Kidney epithelial cell (primary cell): ENCODE results near the gene MRPL42. TPM values are rescaled to one million over a fixed set of nuclear protein-coding genes. Genes with fewer than 3 reads are reported as not detected.

ENCODE experiments used
- DNase-seq: peaks from one replicate; pipeline ENCODE4 v3.0.0-alpha.2; 2010; ENCODE audit warnings: low read depth
- H3K27me3 ChIP-seq: 2 replicates; pipeline ENCODE4 v1.6.0; 2011; ENCODE audit warnings: low read length; ENCODE audit not compliant: control insufficient read depth, insufficient read depth
- H3K36me3 ChIP-seq: 2 replicates; pipeline ENCODE4 v1.5.1; 2011; ENCODE audit warnings: low read length; ENCODE audit not compliant: control insufficient read depth, insufficient read depth
- H3K4me3 ChIP-seq: 2 replicates; pipeline ENCODE4 v1.5.1; 2011; ENCODE audit warnings: low read depth, mild to moderate bottlenecking, control low read depth, low read length
- CTCF ChIP-seq: IDR thresholded peaks from 2 replicates; pipeline ENCODE4 v1.5.1; 2011; ENCODE audit warnings: mild to moderate bottlenecking, moderate library complexity, low read length, control low read depth, inconsistent platforms; ENCODE audit not compliant: insufficient read depth, poor library complexity, severe bottlenecking
- total RNA-seq: library from RNA; depleted of rRNA; stranded (reverse); fragments of >200 nt; gene quantifications from 2 replicates; pipeline ENCODE4 v1.2.3, GENCODE V29; 2015

The MRPL42 gene
- total RNA-seq, 1 donor from 2014 or later: 95.1 TPM

DNA sequence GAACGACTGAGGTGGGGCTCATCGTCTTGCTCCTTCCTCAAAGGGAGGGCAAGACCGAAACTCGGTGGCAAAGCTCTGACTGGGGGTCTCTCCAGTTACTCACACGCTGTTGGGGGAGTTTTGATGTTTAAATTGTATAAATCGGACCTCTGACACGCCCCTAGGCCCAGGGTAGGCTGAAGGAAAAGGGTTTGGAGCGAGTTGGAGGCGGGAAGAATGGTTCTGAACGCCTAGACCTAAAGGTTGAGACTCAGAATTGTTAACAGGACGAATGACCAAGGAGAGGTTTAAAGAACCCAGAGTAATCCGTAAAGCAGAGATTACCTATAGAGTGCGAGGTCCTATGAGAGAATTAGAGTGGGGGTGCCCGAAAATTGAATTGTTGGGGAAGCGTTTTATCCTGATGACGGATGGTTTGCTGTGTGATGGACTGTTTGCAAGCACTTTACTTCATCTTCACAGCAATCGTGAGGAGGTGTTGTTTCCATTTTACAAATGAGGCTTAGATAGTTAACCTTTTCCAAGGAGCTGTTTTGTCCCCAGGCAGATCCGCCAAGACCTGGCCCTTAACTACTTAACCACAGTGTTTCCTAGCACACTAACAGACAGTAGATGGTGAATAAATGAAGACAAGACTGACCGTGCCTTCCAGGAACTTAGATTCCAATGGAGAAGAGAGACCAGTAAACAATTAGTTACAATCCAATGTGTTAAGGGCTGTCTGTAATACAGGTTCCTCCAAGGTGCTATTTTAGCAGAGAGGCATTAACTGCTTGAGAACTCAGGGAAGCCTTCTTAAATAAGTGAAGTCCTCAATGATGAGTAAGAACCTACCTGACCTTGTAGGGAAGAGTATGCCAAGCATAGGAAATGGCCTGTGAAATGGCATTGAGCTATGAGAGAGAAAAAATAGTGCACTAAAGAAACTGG lies 24.6 kb upstream of the MRPL42 start:
- Histone ChIP-seq H3K4me3 (peak overlapping the region; percentile 76), H3K27me3 (no peaks in the 10 kb centered on the region), H3K36me3 (no peaks in the 10 kb centered on the region)
- DNase-seq: no peak
- no peak for TF ChIP-seq CTCF

- Histone ChIP-seq H3K27me3 (no peaks in the 10 kb centered on the region), H3K36me3 (no peaks in the 10 kb centered on the region), H3K4me3 (no peak overlapping the region)
- DNase-seq: no peak
- no peak for TF ChIP-seq CTCF
Observed at GRCh38 chr12:93443576-93443975, 23.7 kb upstream of the MRPL42 start.

DNA sequence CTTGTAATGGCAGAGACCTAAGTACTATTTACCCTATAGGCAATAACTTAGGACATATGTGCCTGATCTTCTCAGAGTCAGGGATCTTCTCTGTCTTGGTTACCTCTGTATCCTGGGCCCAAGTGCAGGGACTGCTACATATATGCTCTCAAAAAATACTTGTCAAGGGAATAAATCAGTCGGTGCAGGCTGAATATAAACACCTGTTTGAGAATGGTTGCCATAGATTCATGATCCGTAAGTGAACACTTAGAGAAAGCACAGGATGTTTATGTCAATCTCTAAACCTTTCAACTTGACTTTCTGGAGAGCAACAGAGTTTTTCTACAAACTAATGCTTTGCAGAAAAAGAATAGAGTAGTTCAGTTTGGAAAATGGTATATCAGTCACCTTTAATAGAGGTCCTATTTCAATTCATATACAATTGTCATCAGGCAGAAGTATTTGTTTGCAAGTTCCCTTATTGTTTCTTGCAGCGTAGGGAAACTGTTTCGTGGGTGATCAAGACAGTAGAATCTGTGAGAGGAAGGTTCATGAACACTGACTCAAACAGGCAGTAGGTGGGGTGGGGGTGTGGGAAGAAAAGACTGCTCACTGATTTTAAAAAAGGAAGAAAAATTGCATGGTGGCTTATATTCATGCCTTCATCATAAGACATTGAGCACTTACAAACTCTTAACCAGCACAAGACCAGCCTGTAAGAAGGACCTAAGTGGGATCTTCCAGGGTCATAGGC lies 19.6 kb upstream of the MRPL42 start:
- no peak for DNase-seq
- no peaks in the 10 kb centered on the region for H3K36me3 ChIP-seq
- H3K4me3 ChIP-seq: no peak overlapping the region
- H3K27me3 ChIP-seq: no peaks in the 10 kb centered on the region
- no peak for TF ChIP-seq CTCF

- Histone ChIP-seq H3K4me3 (no peak overlapping the region), H3K27me3 (no peaks in the 10 kb centered on the region), H3K36me3 (no peaks in the 10 kb centered on the region)
- no peak for DNase-seq
- no peak for TF ChIP-seq CTCF
Observed at GRCh38 chr12:93448796-93449195, 18.5 kb upstream of the MRPL42 start.

DNA sequence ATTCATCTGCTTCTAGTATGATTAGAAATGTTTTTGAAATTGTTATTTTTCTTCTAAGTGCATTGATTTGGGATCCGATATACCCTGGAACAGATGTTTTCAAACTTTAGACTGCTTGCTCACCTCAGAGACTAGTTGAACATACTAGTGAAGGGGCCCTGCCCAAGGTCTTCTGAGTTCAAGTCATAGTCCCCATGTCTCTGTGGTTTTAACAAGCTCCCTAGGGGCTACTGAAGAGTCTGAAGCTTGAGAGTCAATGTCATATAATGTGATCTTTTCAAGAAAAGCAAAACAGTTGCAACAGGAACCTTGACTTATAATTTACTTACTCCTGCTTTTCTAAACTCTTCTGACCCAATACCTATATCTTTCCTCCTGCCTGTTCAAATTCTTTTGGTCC lies 18.0 kb upstream of the MRPL42 start:
- DNase-seq: no peak
- no peak overlapping the region for H3K4me3 ChIP-seq
- no peak for TF ChIP-seq CTCF
- H3K36me3 ChIP-seq: no peaks in the 10 kb centered on the region
- H3K27me3 ChIP-seq: no peaks in the 10 kb centered on the region
